Fibroblast of skin of right biceps (primary cell): ENCODE data around the gene DUSP8.
A peak's percentile ranks its signal among the peaks of the same experiment; 100 is the strongest.

Experiments
- DNase-seq: peaks from one replicate; pipeline ENCODE4 v3.0.0-alpha.2; 2013

The DUSP8 gene

GRCh38 chr11:1564535-1565172, 7.4 kb downstream of the DUSP8 start:
- DNase-seq = peak; percentile 88

- no peak for DNase-seq
Measured at GRCh38 chr11:1563697-1564534, 8.2 kb downstream of the DUSP8 start.

- no peak for DNase-seq
Measured at GRCh38 chr11:1563149-1563638, 8.9 kb downstream of the DUSP8 start.

GRCh38 chr11:1562469-1563148, 9.5 kb downstream of the DUSP8 start:
- DNase-seq = no peak

- no peak for DNase-seq
Measured at GRCh38 chr11:1561955-1562354, 10.1 kb downstream of the DUSP8 start.

- no peak for DNase-seq
Measured at GRCh38 chr11:1561266-1561665, 10.8 kb downstream of the DUSP8 start.

- DNase-seq = no peak
Measured at GRCh38 chr11:1560649-1561251, 11.3 kb downstream of the DUSP8 start.

GRCh38 chr11:1560002-1560648, 11.9 kb downstream of the DUSP8 start:
- DNase-seq = no peak

GRCh38 chr11:1559111-1559951, 12.7 kb downstream of the DUSP8 start:
- DNase-seq = peak; percentile 43

GRCh38 chr11:1558775-1559110, 13.3 kb downstream of the DUSP8 start:
- DNase-seq = no peak

- DNase-seq = peak; percentile 85
Measured at GRCh38 chr11:1557904-1558774, 13.9 kb downstream of the DUSP8 start.

- no peak for DNase-seq
Measured at GRCh38 chr11:1557051-1557884, 14.8 kb downstream of the DUSP8 start.

GRCh38 chr11:1556278-1556902, 15.7 kb downstream of the DUSP8 start:
- no peak for DNase-seq

- no peak for DNase-seq
Measured at GRCh38 chr11:1555713-1556153, 16.3 kb downstream of the DUSP8 start.

- DNase-seq = no peak
Measured at GRCh38 chr11:1554981-1555712, 16.9 kb downstream of the DUSP8 start.

- no peak for DNase-seq
Measured at GRCh38 chr11:1553808-1554594, 18.1 kb downstream of the DUSP8 start.
